SK-N-SH treated with all-trans-retinoic acid at 6 μM for 48 hours (cell line): ENCODE results near the gene RPL37.

Source experiments
- ATAC-seq: fragments of 200-7000 bp; cut with Tn5 transposase; 3 replicates; pipeline ENCODE4 v1.9.1; 2020; ENCODE audit warnings: mild to moderate bottlenecking, moderate library complexity
- ARNTL ChIP-seq: fragments of 450-650 bp; formaldehyde crosslinking; IDR thresholded peaks from 2 replicates; pipeline ENCODE4 v1.5.0; 2020; ENCODE audit warnings: low read depth, mild to moderate bottlenecking, moderate library complexity, borderline replicate concordance
- BACH2 ChIP-seq: fragments of 250-450 bp; sonication (Bioruptor Pico); IDR thresholded peaks from 2 replicates; pipeline ENCODE4 v1.9.0; 2021; ENCODE audit warnings: mild to moderate bottlenecking, borderline replicate concordance
- CREB5 ChIP-seq: fragments of 250-450 bp; sonication (Bioruptor Pico); IDR thresholded peaks from 2 replicates; pipeline ENCODE4 v1.5.1; 2020; ENCODE audit warnings: low read depth, mild to moderate bottlenecking, moderate library complexity
- CSDC2 ChIP-seq: fragments of 250-450 bp; sonication (Bioruptor Pico); IDR thresholded peaks from 2 replicates; pipeline ENCODE4 v1.5.0; 2020; ENCODE audit warnings: mild to moderate bottlenecking, moderate library complexity
- CSRNP3 ChIP-seq: fragments of 250-450 bp; sonication (Bioruptor Pico); IDR thresholded peaks from 2 replicates; pipeline ENCODE4 v1.5.1; 2021; ENCODE audit warnings: mild to moderate bottlenecking, moderate library complexity
- ESRRG ChIP-seq: fragments of 250-450 bp; sonication (Bioruptor Pico); IDR thresholded peaks from 2 replicates; pipeline ENCODE4 v1.6.1; 2021; ENCODE audit warnings: mild to moderate bottlenecking
- GLIS3 ChIP-seq: fragments of 250-450 bp; sonication (Bioruptor Pico); IDR thresholded peaks from 2 replicates; pipeline ENCODE4 v1.5.0; 2020; ENCODE audit warnings: mild to moderate bottlenecking, moderate library complexity
- ISL1 ChIP-seq: fragments of 250-450 bp; sonication (Bioruptor Pico); IDR thresholded peaks from 2 replicates; pipeline ENCODE4 v2.1.2; 2022; ENCODE audit warnings: mild to moderate bottlenecking, moderate library complexity
- OSR1 ChIP-seq: fragments of 250-450 bp; sonication (Bioruptor Pico); IDR thresholded peaks from 2 replicates; pipeline ENCODE4 v1.8.0; 2022; ENCODE audit warnings: moderate library complexity, mild to moderate bottlenecking, inconsistent platforms
- PATZ1 ChIP-seq: fragments of 250-450 bp; sonication (Bioruptor Pico); IDR thresholded peaks from 2 replicates; pipeline ENCODE4 v1.8.0; 2020; ENCODE audit warnings: mild to moderate bottlenecking, moderate library complexity, borderline replicate concordance
- POU6F1 ChIP-seq: fragments of 250-450 bp; sonication (Bioruptor Pico); IDR thresholded peaks from 2 replicates; pipeline ENCODE4 v1.8.0; 2021; ENCODE audit warnings: low read depth, mild to moderate bottlenecking, moderate library complexity, borderline replicate concordance
- PPARA ChIP-seq: fragments of 250-450 bp; sonication (Bioruptor Pico); IDR thresholded peaks from 2 replicates; pipeline ENCODE4 v1.5.0; 2020; ENCODE audit warnings: mild to moderate bottlenecking, borderline replicate concordance
- RARB ChIP-seq: fragments of 250-450 bp; sonication (Bioruptor Pico); IDR thresholded peaks from 2 replicates; pipeline ENCODE4 v1.8.0; 2021; ENCODE audit warnings: mild to moderate bottlenecking, moderate library complexity
- SNAI2 ChIP-seq: fragments of 250-450 bp; sonication (Bioruptor Pico); IDR thresholded peaks from 2 replicates; pipeline ENCODE4 v1.5.0; 2020; ENCODE audit warnings: mild to moderate bottlenecking, moderate library complexity
- TCF4 ChIP-seq: fragments of 250-450 bp; sonication (Bioruptor Pico); IDR thresholded peaks from 2 replicates; pipeline ENCODE4 v1.8.0; 2021; ENCODE audit warnings: mild to moderate bottlenecking, moderate library complexity, borderline replicate concordance
- TOX ChIP-seq: fragments of 250-450 bp; sonication (Bioruptor Pico); IDR thresholded peaks from 2 replicates; pipeline ENCODE4 v1.8.0; 2021; ENCODE audit warnings: mild to moderate bottlenecking, moderate library complexity, borderline replicate concordance
- ZC3H10 ChIP-seq: fragments of 250-450 bp; sonication (Bioruptor Pico); IDR thresholded peaks from 2 replicates; pipeline ENCODE4 v1.5.1; 2021; ENCODE audit warnings: mild to moderate bottlenecking, moderate library complexity
- ZFP3 ChIP-seq: fragments of 250-450 bp; sonication (Bioruptor Pico); IDR thresholded peaks from 2 replicates; pipeline ENCODE4 v1.5.0; 2020; ENCODE audit warnings: mild to moderate bottlenecking, moderate library complexity
- ZFP30 ChIP-seq: fragments of 450-650 bp; formaldehyde crosslinking; IDR thresholded peaks from 2 replicates; pipeline ENCODE4 v1.5.0; 2022; ENCODE audit warnings: mild to moderate bottlenecking, moderate library complexity
- ZNF70 ChIP-seq: fragments of 450-650 bp; formaldehyde crosslinking; IDR thresholded peaks from 2 replicates; pipeline ENCODE4 v1.5.0; 2020; ENCODE audit warnings: mild to moderate bottlenecking, moderate library complexity
- ZNF8 ChIP-seq: fragments of 450-650 bp; formaldehyde crosslinking; IDR thresholded peaks from 2 replicates; pipeline ENCODE4 v1.5.0; 2020; ENCODE audit warnings: mild to moderate bottlenecking, moderate library complexity

RPL37 gene

GRCh38 chr5:40846371-40846770 is 11.3 kb upstream of the RPL37 start:
- ATAC-seq: no peak
- TF ChIP-seq POU6F1 (CRISPR knock-in tag) (no peak), ZNF70 (no peak), SNAI2 (CRISPR knock-in tag) (no peak), CREB5 (no peak), ZFP30 (no peak), ZC3H10 (CRISPR knock-in tag) (no peak)

GRCh38 chr5:40844565-40844964 is 9.5 kb upstream of the RPL37 start:
- no peak for TF ChIP-seq ARNTL (CRISPR knock-in tag)
- no peak for TF ChIP-seq ESRRG (CRISPR knock-in tag)
- TF ChIP-seq BACH2: no peak
- TF ChIP-seq ZNF70: no peak
- TF ChIP-seq TOX (CRISPR knock-in tag): no peak
- no peak for TF ChIP-seq CREB5
- no peak for TF ChIP-seq RARB (CRISPR knock-in tag)
- TF ChIP-seq GLIS3 (CRISPR knock-in tag): no peak
- TF ChIP-seq TCF4 (CRISPR knock-in tag): no peak
- no peak for TF ChIP-seq CSRNP3 (CRISPR knock-in tag)
- TF ChIP-seq PATZ1 (CRISPR knock-in tag): no peak
- TF ChIP-seq PPARA (CRISPR knock-in tag): no peak
- no peak for TF ChIP-seq POU6F1 (CRISPR knock-in tag)
- no peak for TF ChIP-seq ISL1 (CRISPR knock-in tag)
- no peak for ATAC-seq

GRCh38 chr5:40842351-40842750 is 7.3 kb upstream of the RPL37 start:
- ATAC-seq: no peak
- no peak for TF ChIP-seq RARB (CRISPR knock-in tag)
- TF ChIP-seq ZNF70: no peak
- no peak for TF ChIP-seq ZFP30
- no peak for TF ChIP-seq CSRNP3 (CRISPR knock-in tag)
- no peak for TF ChIP-seq TOX (CRISPR knock-in tag)
- TF ChIP-seq TCF4 (CRISPR knock-in tag): no peak
- TF ChIP-seq CSDC2: no peak
- TF ChIP-seq BACH2: no peak
- no peak for TF ChIP-seq SNAI2 (CRISPR knock-in tag)
- TF ChIP-seq PPARA (CRISPR knock-in tag): no peak
- no peak for TF ChIP-seq ESRRG (CRISPR knock-in tag)
- no peak for TF ChIP-seq OSR1
- TF ChIP-seq ZFP3: no peak
- TF ChIP-seq ARNTL (CRISPR knock-in tag): no peak
- no peak for TF ChIP-seq ZC3H10 (CRISPR knock-in tag)
- TF ChIP-seq POU6F1 (CRISPR knock-in tag): no peak
- no peak for TF ChIP-seq PATZ1 (CRISPR knock-in tag)
- TF ChIP-seq ZNF8 (CRISPR knock-in tag): no peak
